Measurements from ENCODE around the gene NUTM2B. TPM values are rescaled to one million over a fixed set of nuclear protein-coding genes. Genes with fewer than 3 reads are reported as not detected.

NUTM2B gene
- polyA plus RNA-seq, 6 donors from 2014 or later = 0.15 TPM; not detected in 5

Other genes with a start within 250 kb of the NUTM2B start
- gene EIF5AL1, start 190.7 kb upstream of the NUTM2B start, polyA plus RNA-seq (ENCODE audit: low read depth in 6 of 6) = under 1 TPM; 0.12 to 0.52 (median 0.36) TPM
- not detected for gene SFTPA2, start 142.8 kb upstream of the NUTM2B start, polyA plus RNA-seq (ENCODE audit: low read depth in 6 of 6)
- gene SFTPA1, start 92.3 kb upstream of the NUTM2B start, polyA plus RNA-seq (ENCODE audit: low read depth in 6 of 6) = not detected
- gene NUTM2E, start 123.5 kb downstream of the NUTM2B start, polyA plus RNA-seq (ENCODE audit: low read depth in 6 of 6) = not detected
- not detected for gene SFTPD, start 245.9 kb downstream of the NUTM2B start, polyA plus RNA-seq (ENCODE audit: low read depth in 6 of 6)